Measurements from ENCODE around the gene PTN.

DNA sequence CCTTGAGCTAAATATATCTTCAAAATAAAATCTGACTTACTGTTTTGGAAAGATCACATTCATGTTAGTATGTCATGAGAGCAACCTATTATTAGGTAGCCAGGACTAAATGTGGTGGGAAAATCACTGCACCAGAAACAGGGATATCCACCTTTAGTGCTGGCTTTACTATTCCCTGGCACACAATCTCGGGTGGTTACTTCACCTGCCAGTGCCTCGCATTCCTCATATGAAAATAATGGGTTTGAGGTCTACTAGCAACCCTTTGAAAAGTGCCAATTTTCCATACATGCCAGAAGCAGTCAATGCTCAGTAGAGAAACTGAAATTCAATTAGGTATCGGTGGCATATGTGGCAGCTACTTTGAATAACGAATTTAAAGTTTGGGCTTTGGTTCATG lies 36.8 kb downstream of the PTN start:
- TF ChIP-seq EZH2phosphoT487 (IDR thresholded peaks at IDR 0.05; ENCODE audit: insufficient read depth, low read depth) (no peak), EZH2 (IDR thresholded peaks at IDR 0.05; ENCODE audit: insufficient read depth, poor library complexity, severe bottlenecking) (no peak)
